ENCODE results near the gene SNAPC4.
A peak's percentile ranks its signal among the peaks of the same experiment; 100 is the strongest.

SNAPC4 gene

DNA sequence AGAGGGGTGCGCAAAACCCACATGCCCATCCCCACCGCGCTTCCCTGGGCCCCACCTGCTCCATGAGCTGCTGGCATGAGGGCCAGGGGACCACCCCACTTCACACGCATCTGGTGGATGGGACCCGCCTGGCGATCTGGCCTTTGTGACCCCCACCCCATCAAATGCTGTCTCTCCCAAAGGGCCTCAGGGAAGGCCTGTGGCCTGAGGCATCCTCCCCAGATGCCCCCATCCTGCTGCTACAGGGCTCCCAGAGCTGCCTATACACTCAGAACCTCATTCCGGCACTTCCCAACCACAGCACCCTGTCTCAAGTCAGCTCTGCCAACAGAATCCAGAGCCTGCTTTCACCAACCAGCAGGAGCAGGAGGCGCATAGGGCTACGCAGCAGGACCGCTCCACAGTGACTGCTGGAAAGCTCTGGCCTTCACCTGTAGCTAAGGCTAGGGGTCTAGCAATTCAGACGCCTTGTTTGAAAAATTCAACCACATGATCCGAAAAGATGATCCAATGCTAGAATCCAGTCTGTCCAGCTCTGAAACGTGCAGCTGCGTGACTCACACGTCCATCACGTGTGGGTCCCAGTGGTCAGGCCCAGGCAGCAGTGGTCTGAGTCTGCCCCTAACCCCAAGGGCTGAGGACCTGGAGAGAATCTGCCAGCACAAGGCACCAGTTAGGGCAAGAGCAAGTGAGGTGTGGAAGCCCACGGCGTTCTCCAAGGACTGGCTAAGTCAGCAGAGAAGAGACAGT, 1.4 kb upstream of the SNAPC4 start:
- peaks cover 46 to 68% of the 10 kb centered on the region in 2 donors for H3K36me3 ChIP-seq (replicated peaks in 1 of 2; ENCODE audit: control insufficient read depth in 2 of 2, insufficient read depth in 2 of 2, low read length in 2 of 2)
- no peak overlapping the region for H4K8ac ChIP-seq (ENCODE audit: low read depth, low read length)
- no peak overlapping the region for H3K27ac ChIP-seq (replicated peaks; ENCODE audit: low read length)
- H2BK15ac ChIP-seq (ENCODE audit: low read length), result no peak overlapping the region
- H3K18ac ChIP-seq (ENCODE audit: low read length), result no peak overlapping the region
- H3K79me1 ChIP-seq (ENCODE audit: low read depth, low read length), result peaks cover 20% of the 10 kb centered on the region
- H2BK120ac ChIP-seq (ENCODE audit: low read depth, low read length), result no peak overlapping the region
- DNase-seq (ENCODE audit: low spot score), result no peak
- peaks cover 8 to 15% of the 10 kb centered on the region in 2 donors for H3K4me1 ChIP-seq (ENCODE audit: control insufficient read depth in 2 of 2, insufficient read depth in 1 of 2, low read depth in 1 of 2, low read length in 2 of 2)
- no peak overlapping the region for H2BK5ac ChIP-seq (ENCODE audit: low read length)
- H2BK12ac ChIP-seq (ENCODE audit: low read length), result no peak overlapping the region
- H3K23ac ChIP-seq (ENCODE audit: low read depth, low read length, poor library complexity), result peak overlapping the region; percentile 67
- no peak overlapping the region for H2AFZ ChIP-seq (ENCODE audit: low read length)
- no peak overlapping the region for H4K91ac ChIP-seq (ENCODE audit: low read depth, low read length, poor library complexity)
- no CpG with 5 or more reads among the region's 18 CpGs for whole genome bisulfite sequencing, 2 donors (ENCODE audit: extremely low coverage in 2 of 2, insufficient read length in 2 of 2, insufficient replicate concordance in 1 of 2)
- H3K4me3 ChIP-seq (ENCODE audit: low read length in 2 of 2), result no peak overlapping the region
- no peak overlapping the region for H3K4me2 ChIP-seq (ENCODE audit: insufficient read depth, low read length, poor library complexity, severe bottlenecking)
- no peaks in the 10 kb centered on the region for H3K9me3 ChIP-seq (replicated peaks in 1 of 2; ENCODE audit: control insufficient read depth in 2 of 2, insufficient read depth in 1 of 2, low read depth in 1 of 2, low read length in 2 of 2)
- H2AK5ac ChIP-seq (ENCODE audit: low read depth, low read length), result peak overlapping the region; percentile 70
- H3K14ac ChIP-seq (ENCODE audit: low read length), result no peak overlapping the region
- no peak overlapping the region for H3K4ac ChIP-seq (ENCODE audit: low read length)
- no peaks in the 10 kb centered on the region for H3K27me3 ChIP-seq (ENCODE audit: control insufficient read depth in 3 of 3, insufficient read depth in 3 of 3, low read depth in 1 of 3, low read length in 3 of 3)
- no peak overlapping the region for H3K9ac ChIP-seq (ENCODE audit: low read depth, low read length, poor library complexity)

DNA sequence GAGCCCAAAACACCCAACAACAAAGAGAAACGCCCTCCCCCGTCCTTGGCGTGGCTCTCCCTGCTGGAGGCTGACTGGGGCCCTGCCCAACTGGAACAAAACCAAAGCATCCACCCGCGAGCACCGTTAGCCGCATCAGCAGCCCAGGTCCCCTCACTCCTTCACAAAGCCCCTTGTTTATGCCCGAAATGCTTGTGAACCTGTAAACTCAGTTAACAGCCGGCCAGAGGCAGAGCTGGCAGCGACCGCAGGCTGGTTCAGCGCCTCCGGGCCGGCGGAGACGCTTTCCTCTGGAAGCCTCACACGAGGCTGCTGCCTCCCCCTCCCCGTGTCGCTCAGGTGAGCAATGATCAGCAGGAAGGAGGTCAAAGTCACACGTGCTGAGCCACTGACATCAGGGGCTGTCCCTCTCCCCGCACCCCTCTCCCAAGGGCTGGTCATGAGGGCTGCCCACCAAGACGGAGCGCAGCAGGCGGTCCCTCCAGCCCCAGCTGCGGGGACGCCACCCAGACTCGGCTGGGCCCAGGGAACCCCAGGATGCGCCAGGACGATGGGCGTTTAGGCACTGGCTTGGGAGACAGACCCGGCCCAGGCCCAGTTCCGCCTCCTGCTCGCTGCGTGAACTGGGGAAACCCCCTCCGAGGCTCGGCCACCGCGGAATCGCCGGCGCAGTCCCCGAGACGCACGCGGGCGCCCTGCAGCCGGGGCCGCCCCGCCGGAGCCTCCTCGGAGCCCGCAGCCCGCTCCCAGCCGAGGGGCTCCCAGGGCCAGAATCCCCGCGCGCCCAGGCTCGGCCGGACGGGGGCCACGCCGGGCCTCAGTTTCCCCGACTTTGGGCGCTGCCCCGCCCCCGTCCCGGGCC, 563 bp downstream of the SNAPC4 start:
- H3K4me1 ChIP-seq (ENCODE audit: control insufficient read depth in 2 of 2, insufficient read depth in 1 of 2, low read depth in 1 of 2, low read length in 2 of 2), result peaks cover 8 to 15% of the 10 kb centered on the region in 2 donors
- H3K4me3 ChIP-seq (ENCODE audit: low read length in 2 of 2), result peak overlapping the region; percentile 94 to 99
- DNase-seq (ENCODE audit: low spot score), result no peak
- peak overlapping the region; percentile 75 for H2AK5ac ChIP-seq (ENCODE audit: low read depth, low read length)
- peak overlapping the region; percentile 66 for H2BK5ac ChIP-seq (ENCODE audit: low read length)
- peak overlapping the region; percentile 84 for H2AFZ ChIP-seq (ENCODE audit: low read length)
- peak overlapping the region; percentile 99 for H3K4me2 ChIP-seq (ENCODE audit: insufficient read depth, low read length, poor library complexity, severe bottlenecking)
- no CpG with 5 or more reads among the region's 67 CpGs for WGBS, 2 donors (ENCODE audit: extremely low coverage in 2 of 2, insufficient read length in 2 of 2, insufficient replicate concordance in 1 of 2)
- H3K36me3 ChIP-seq (replicated peaks in 1 of 2; ENCODE audit: control insufficient read depth in 2 of 2, insufficient read depth in 2 of 2, low read length in 2 of 2), result peaks cover 48 to 69% of the 10 kb centered on the region in 2 donors
- H3K14ac ChIP-seq (ENCODE audit: low read length), result peak overlapping the region; percentile 89
- H3K27me3 ChIP-seq (ENCODE audit: control insufficient read depth in 3 of 3, insufficient read depth in 3 of 3, low read depth in 1 of 3, low read length in 3 of 3), result no peaks in the 10 kb centered on the region
- peak overlapping the region; percentile 94 for H3K18ac ChIP-seq (ENCODE audit: low read length)
- H3K9me3 ChIP-seq (replicated peaks in 1 of 2; ENCODE audit: control insufficient read depth in 2 of 2, insufficient read depth in 1 of 2, low read depth in 1 of 2, low read length in 2 of 2), result no peaks in the 10 kb centered on the region
- H3K4ac ChIP-seq (ENCODE audit: low read length), result peak overlapping the region; percentile 84
- H2BK15ac ChIP-seq (ENCODE audit: low read length), result no peak overlapping the region
- no peak overlapping the region for H4K91ac ChIP-seq (ENCODE audit: low read depth, low read length, poor library complexity)
- peak overlapping the region; percentile 97 for H3K9ac ChIP-seq (ENCODE audit: low read depth, low read length, poor library complexity)
- no peak overlapping the region for H3K27ac ChIP-seq (replicated peaks; ENCODE audit: low read length)
- peak overlapping the region; percentile 97 for H3K23ac ChIP-seq (ENCODE audit: low read depth, low read length, poor library complexity)
- H2BK120ac ChIP-seq (ENCODE audit: low read depth, low read length), result no peak overlapping the region
- H4K8ac ChIP-seq (ENCODE audit: low read depth, low read length), result no peak overlapping the region
- peaks cover 22% of the 10 kb centered on the region for H3K79me1 ChIP-seq (ENCODE audit: low read depth, low read length)
- H2BK12ac ChIP-seq (ENCODE audit: low read length), result peak overlapping the region; percentile 90

DNA sequence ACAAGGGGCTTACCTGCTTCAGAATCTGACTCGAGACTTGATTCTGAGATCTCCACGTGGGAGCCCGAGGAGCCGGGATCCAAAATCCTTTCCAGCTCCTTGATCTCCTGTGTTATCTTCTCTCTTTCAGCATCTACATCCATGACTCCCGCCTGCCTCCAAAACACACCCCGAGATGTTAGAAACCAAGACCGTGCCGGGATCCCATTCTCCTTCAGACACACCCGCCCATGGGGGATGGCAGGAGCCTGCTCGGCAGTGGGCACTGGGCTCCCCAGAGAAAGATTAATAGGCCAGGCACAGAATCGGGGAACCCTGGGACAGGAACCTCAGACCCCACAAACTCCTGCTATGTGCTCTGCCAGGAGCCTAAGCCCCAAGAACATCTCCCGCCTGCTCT, 1.7 kb downstream of the SNAPC4 start:
- no peak overlapping the region for H4K91ac ChIP-seq (ENCODE audit: low read depth, low read length, poor library complexity)
- peaks cover 8 to 15% of the 10 kb centered on the region in 2 donors for H3K4me1 ChIP-seq (ENCODE audit: control insufficient read depth in 2 of 2, insufficient read depth in 1 of 2, low read depth in 1 of 2, low read length in 2 of 2)
- no peak overlapping the region for H2BK12ac ChIP-seq (ENCODE audit: low read length)
- no peak overlapping the region for H2BK5ac ChIP-seq (ENCODE audit: low read length)
- no peak overlapping the region for H3K27ac ChIP-seq (replicated peaks; ENCODE audit: low read length)
- H3K23ac ChIP-seq (ENCODE audit: low read depth, low read length, poor library complexity), result peak overlapping the region; percentile 68
- peak overlapping the region in 1 of 2 donors; percentile 99 for H3K4me3 ChIP-seq (ENCODE audit: low read length in 2 of 2)
- no CpG with 5 or more reads among the region's 12 CpGs for WGBS, 2 donors (ENCODE audit: extremely low coverage in 2 of 2, insufficient read length in 2 of 2, insufficient replicate concordance in 1 of 2)
- no peak overlapping the region for H3K4ac ChIP-seq (ENCODE audit: low read length)
- H3K18ac ChIP-seq (ENCODE audit: low read length), result no peak overlapping the region
- H2BK15ac ChIP-seq (ENCODE audit: low read length), result no peak overlapping the region
- no peak overlapping the region for H3K14ac ChIP-seq (ENCODE audit: low read length)
- no peak overlapping the region for H3K4me2 ChIP-seq (ENCODE audit: insufficient read depth, low read length, poor library complexity, severe bottlenecking)
- H3K27me3 ChIP-seq (ENCODE audit: control insufficient read depth in 3 of 3, insufficient read depth in 3 of 3, low read depth in 1 of 3, low read length in 3 of 3), result no peaks in the 10 kb centered on the region
- H4K8ac ChIP-seq (ENCODE audit: low read depth, low read length), result no peak overlapping the region
- no peak overlapping the region for H2AK5ac ChIP-seq (ENCODE audit: low read depth, low read length)
- H3K9ac ChIP-seq (ENCODE audit: low read depth, low read length, poor library complexity), result no peak overlapping the region
- H2BK120ac ChIP-seq (ENCODE audit: low read depth, low read length), result no peak overlapping the region
- no peak overlapping the region for H2AFZ ChIP-seq (ENCODE audit: low read length)
- H3K36me3 ChIP-seq (replicated peaks in 1 of 2; ENCODE audit: control insufficient read depth in 2 of 2, insufficient read depth in 2 of 2, low read length in 2 of 2), result peaks cover 49 to 69% of the 10 kb centered on the region in 2 donors
- DNase-seq (ENCODE audit: low spot score), result no peak
- no peaks in the 10 kb centered on the region for H3K9me3 ChIP-seq (replicated peaks in 1 of 2; ENCODE audit: control insufficient read depth in 2 of 2, insufficient read depth in 1 of 2, low read depth in 1 of 2, low read length in 2 of 2)
- H3K79me1 ChIP-seq (ENCODE audit: low read depth, low read length), result peaks cover 22% of the 10 kb centered on the region

DNA sequence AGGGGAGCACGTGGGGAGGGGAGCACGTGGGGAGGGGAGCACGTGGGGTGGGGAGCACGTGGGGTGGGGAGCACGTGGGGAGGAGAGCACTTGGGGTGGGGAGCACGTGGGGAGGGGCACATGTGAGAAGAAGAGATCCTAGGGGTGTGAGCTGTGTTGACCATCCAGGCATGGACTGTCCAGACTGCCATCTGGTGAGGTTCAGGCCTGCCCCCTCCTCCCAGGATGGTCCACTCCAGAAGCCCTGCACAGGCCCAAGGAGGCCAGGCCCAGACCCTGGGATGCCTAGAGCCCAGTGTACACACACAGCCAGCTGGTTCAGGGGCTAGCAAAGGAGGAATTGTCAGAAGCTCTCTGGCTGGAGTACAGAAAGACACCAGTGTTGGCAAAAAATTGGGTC, 2.3 kb downstream of the SNAPC4 start:
- H3K9ac ChIP-seq (ENCODE audit: low read depth, low read length, poor library complexity), result no peak overlapping the region
- H3K4me2 ChIP-seq (ENCODE audit: insufficient read depth, low read length, poor library complexity, severe bottlenecking), result no peak overlapping the region
- no peak overlapping the region for H3K4ac ChIP-seq (ENCODE audit: low read length)
- H2BK5ac ChIP-seq (ENCODE audit: low read length), result no peak overlapping the region
- H2BK15ac ChIP-seq (ENCODE audit: low read length), result no peak overlapping the region
- no peak for DNase-seq (ENCODE audit: low spot score)
- no CpG with 5 or more reads among the region's 6 CpGs for WGBS, 2 donors (ENCODE audit: extremely low coverage in 2 of 2, insufficient read length in 2 of 2, insufficient replicate concordance in 1 of 2)
- peaks cover 54 to 74% of the 10 kb centered on the region in 2 donors for H3K36me3 ChIP-seq (replicated peaks in 1 of 2; ENCODE audit: control insufficient read depth in 2 of 2, insufficient read depth in 2 of 2, low read length in 2 of 2)
- H3K27ac ChIP-seq (replicated peaks; ENCODE audit: low read length), result no peak overlapping the region
- no peak overlapping the region for H3K14ac ChIP-seq (ENCODE audit: low read length)
- no peak overlapping the region for H2BK120ac ChIP-seq (ENCODE audit: low read depth, low read length)
- H3K79me1 ChIP-seq (ENCODE audit: low read depth, low read length), result peaks cover 23% of the 10 kb centered on the region
- no peak overlapping the region for H3K4me3 ChIP-seq (ENCODE audit: low read length in 2 of 2)
- H4K91ac ChIP-seq (ENCODE audit: low read depth, low read length, poor library complexity), result no peak overlapping the region
- H3K9me3 ChIP-seq (replicated peaks in 1 of 2; ENCODE audit: control insufficient read depth in 2 of 2, insufficient read depth in 1 of 2, low read depth in 1 of 2, low read length in 2 of 2), result no peaks in the 10 kb centered on the region
- H2BK12ac ChIP-seq (ENCODE audit: low read length), result no peak overlapping the region
- no peak overlapping the region for H3K18ac ChIP-seq (ENCODE audit: low read length)
- H4K8ac ChIP-seq (ENCODE audit: low read depth, low read length), result no peak overlapping the region
- H3K27me3 ChIP-seq (ENCODE audit: control insufficient read depth in 3 of 3, insufficient read depth in 3 of 3, low read depth in 1 of 3, low read length in 3 of 3), result no peaks in the 10 kb centered on the region
- peaks cover 8 to 15% of the 10 kb centered on the region in 2 donors for H3K4me1 ChIP-seq (ENCODE audit: control insufficient read depth in 2 of 2, insufficient read depth in 1 of 2, low read depth in 1 of 2, low read length in 2 of 2)
- no peak overlapping the region for H2AK5ac ChIP-seq (ENCODE audit: low read depth, low read length)
- H3K23ac ChIP-seq (ENCODE audit: low read depth, low read length, poor library complexity), result no peak overlapping the region
- H2AFZ ChIP-seq (ENCODE audit: low read length), result no peak overlapping the region

All from neuronal stem cell (in vitro differentiated cells).